ENCODE results near the gene FUS.
A peak's percentile ranks its signal among the peaks of the same experiment; 100 is the strongest.

FUS gene

DNA sequence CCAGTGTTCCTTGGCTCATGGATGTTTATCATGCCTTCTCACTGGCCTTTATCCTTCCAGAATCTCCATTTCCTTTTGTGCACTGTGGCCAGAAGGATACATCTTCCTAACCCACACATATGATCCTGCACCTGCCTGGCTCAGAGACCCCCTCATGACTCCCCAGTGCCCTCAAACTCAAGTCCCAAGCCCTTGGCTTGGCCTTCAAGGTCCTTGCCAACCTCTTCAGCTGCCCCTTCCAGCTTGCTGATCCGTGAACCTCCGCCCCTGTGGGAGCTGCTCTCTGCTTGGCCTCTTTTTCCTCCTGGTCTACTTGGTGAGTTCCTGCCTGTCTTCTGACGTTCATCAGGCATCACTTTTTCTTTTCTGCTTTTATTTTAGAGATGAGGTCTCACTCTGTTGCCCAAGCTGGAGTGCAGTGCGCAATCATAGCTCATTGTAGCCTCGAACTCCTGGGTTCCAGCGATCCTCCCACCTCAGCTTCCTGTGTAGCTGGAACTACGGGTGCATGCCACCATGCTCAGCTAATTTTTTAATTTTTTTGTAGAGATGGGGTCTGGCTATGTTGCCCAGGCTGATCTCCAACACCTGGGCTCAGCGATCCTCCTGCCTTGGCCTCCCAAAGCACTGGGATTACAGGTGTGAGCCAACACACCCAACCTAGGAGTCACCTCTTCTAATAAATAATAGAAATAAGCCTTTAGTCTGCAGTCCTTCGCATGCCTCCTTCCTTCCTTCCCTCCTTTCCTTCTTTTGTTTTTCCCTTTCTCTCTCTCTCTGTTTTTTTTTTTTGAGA is 25.1 kb downstream of the FUS start:
- DNase-seq = no peak

DNA sequence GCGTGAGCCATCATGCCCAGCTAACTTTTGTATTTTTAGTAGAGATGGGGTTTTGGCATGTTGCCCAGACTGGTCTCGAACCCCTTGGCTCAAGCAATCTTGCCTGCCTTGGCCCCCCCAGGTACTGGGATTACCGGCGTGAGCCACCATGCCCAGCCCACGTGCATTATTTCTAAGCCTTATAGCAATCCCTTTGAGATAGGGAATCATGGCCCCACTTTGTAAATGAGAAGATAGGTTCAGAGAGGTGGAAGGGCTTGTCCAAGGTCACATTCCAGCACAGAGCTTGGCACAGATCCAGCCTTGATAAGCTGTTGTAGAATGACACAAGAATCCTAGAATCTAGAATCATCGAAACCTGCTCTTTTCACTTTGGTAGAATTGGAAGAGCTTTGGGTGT is 26.8 kb downstream of the FUS start:
- no peak for DNase-seq

- DNase-seq = no peak
Measured at GRCh38 chr16:31213342-31213741, 33.4 kb downstream of the FUS start.

DNA sequence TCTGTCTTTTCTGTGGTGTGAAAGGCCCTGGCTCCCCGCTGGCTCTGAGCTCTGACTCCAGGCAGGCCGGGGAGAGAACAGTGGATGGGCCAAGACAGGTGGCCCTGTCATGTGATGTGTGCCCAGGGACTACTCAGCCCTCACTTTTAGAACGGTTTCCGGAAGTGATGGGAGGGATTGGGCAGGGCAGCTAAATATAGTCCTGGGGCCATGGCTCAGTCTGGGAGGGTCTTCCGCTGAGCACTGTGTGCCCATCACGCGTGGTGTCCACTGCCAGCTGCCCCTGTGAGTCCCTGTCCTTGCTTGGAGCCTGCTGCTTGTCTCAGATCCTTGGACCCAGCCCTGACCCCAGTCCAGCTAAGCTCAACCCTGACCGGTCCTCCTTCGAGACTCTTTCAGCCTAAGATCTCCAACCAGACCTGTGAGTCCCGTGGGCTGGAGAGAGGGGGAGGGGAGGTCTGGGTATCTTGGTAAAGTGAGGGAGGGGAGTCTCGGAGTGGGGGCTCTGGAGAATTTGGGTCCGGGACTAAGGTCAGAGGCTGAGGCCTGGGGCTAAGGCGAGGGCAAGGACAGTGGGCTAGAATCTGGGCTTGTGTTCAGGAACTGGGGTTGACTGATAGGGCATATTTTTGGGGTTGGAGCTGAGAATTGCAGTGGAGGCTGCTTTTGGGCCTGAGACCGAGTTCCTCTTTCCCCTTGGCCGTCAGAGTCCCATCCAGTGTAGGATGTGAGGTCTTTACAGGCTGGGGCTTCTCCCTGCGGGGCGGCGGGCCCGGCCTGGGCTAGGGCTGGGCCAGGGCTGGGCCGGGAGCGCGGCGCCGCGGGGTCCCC is 34.2 kb downstream of the FUS start, which contains the start of gene TRIM72:
TRIM72 (plus strand) TSS at position 243 of the 831 bp plus-strand sequence. CDS start 620 bp downstream, outside the sequence.
- DNase-seq = no peak

- DNase-seq = peak; percentile 77
Measured at GRCh38 chr16:31214708-31215286, 34.9 kb downstream of the FUS start.

DNA sequence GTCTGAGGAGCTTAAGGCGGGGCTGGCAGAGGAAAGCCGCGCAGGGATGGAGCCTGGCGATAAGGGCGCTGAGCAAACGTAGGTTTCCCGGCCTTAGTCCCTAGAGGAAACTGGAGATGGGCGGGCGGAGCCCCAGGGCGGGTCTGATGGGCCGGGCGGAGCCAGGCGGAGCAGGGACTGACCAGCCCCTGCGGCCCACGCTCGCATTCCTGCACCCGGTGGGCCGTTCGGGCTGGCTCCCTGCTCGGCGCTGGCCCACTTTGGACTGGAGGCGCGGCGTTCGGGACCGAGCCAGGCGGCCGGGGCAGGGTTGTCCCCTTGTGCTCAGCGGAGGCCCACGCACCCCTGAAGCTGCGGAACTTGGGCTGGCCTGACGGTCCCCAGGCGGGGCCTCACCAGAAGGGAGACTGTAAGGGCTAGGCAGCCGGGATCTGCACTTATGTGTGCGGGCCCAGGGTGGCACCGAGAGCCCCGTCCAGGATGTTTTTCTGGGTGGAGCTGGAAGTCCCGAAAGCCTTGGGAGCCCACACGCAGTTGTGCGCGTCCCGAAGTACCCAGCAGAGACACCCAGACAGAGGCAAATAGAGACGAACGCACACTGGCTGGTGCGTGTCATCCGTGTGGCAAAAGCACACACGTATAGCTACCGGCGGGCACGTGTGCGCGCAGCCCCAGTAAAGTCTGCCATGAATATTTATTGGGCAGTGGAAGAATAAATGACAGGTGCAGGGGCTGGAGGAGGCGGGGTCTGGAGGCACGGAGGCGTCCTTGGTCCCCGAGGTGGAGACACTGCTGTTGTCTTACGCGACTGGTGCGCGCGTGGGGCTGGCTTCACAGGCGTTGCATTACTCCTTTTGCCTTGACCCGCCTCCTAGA is 35.6 kb downstream of the FUS start:
- peak; percentile 75 for DNase-seq

DNA sequence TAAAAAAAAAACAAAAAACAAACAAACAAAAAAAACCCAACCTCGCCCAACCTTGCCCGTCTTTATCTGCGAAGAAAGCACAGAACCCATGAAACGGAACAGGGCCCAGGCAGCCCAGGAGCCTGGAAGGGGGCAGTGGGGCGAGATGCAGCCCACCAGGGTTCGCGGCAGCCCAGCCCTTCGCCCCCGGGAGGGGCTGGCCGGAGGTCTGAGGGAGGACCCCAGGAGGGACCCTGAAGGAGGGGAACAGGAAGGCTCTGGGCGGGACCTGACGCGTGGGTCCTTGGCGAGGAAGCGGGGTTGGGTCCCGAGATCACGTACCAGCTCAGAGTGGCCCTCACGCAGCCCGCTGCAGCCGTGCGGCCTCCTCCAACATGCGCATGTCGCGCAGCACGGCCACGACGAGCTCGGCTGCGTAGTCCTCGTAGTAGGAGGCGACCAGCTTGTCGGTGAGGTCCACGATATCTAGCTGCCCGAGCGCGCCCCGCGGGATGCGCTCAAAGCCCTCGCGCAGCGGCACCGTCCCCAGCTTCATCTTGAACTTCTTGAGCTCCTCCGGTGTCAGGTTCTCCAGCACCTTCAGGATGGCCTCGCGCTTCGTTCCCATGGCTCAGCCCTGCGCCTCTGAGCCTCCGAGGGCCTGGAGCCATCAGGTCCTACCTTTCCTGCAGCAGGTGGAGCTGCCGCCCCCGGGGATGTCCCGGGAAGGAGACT is 36.6 kb downstream of the FUS start, which contains the start of gene PYDC1:
PYDC1 (minus strand) TSS at position 714 of the 714 bp plus-strand sequence; CDS start at position 607, 107 bp downstream.
- DNase-seq = peak; percentile 70

GRCh38 chr16:31217136-31217530 is 37.2 kb downstream of the FUS start:
- DNase-seq = no peak

- DNase-seq = no peak
Measured at GRCh38 chr16:31219154-31219741, 39.3 kb downstream of the FUS start.

GRCh38 chr16:31221357-31222160 is 41.6 kb downstream of the FUS start:
- DNase-seq = no peak

- no peak for DNase-seq
Measured at GRCh38 chr16:31223044-31223443, 43.1 kb downstream of the FUS start.

- no peak for DNase-seq
Measured at GRCh38 chr16:31224092-31224955, 44.4 kb downstream of the FUS start.

DNA sequence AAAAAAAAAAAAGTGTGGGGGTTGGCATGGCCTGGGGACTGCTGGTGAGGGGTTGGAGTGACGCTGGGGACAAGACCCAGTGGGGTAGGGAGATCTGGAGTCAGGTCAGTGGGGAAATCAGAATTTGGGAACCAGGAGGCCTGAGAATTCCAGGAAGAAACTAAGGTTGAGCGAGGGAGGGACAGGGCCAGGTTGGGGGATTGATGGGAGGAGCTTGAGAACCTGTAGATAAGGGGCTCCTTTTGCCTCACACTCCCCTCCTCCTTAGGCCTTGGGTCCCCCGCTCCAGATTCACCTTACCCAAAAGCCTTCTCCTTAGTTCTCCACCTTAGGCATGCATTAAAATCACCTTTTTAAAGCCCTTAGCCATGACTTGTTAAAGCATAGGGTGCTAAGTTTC is 45.3 kb downstream of the FUS start:
- DNase-seq = no peak

DNA sequence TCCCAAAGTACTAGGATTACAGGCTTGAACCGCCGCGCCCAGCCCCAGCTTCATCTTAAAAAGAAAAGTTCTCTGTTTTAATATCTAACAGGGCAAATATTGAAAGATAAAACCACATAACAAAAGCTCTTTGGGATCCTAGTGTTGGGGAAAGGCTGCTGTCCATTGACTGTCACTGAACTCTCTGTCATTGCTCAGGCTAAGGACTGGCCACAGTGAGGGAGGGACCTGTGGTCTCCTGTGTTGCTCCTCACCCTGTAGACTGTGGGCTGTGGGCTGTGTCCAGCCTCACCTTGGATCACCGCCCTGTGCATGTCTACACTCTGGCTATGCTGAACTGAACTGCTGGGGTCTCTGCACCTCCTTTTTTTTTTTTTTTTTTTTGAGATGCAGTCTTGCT is 48.3 kb downstream of the FUS start:
- no peak for DNase-seq

GRCh38 chr16:31229501-31229900 is 49.6 kb downstream of the FUS start:
- no peak for DNase-seq

DNA sequence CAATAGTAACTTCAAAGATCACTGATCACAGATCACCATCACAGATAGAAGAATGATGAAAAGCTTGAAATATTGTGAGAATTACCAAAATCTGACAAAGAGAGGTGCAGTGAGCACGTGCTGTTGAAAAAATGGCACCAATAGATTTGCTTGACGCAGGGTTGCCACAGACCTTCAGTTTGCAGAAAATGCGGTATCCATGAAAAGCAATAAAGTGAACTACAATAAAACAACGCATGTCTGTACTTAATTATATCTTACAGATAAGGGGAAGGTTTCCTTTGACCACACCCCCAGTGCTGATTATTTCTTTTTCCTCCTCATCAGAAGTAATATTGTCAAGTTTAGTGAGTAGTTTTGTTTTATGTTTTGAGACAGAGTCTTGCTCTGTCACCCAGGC is 58.1 kb downstream of the FUS start:
- no peak for DNase-seq

Data from retina (tissue), 1 donor.